Cardiac fibroblast (primary cell): ENCODE measurements around the gene KLHDC10.
A peak's percentile ranks its signal among the peaks of the same experiment; 100 is the strongest.

Source experiments
- DNase-seq, 2 donors: peaks; one replicate each; pipeline versions ENCODE4 v3.0.0 to v3.0.0-alpha.2; 2010; ENCODE audit warnings: low read depth in 2 of 2
- H3K4me3 ChIP-seq, 2 donors: replicated peaks in 1 of 2; 1 replicate in 1 of 2; 2 replicates in 1 of 2; pipeline ENCODE4 v1.5.1; 2011; ENCODE audit warnings: low read depth in 2 of 2, low read length in 2 of 2, mild to moderate bottlenecking in 2 of 2, moderate library complexity in 1 of 2
- TF ChIP-seq, protein P1 (sequence below): IDR thresholded peaks from one replicate; pipeline ENCODE4 v1.5.1; 2011; ENCODE audit warnings: low read depth, mild to moderate bottlenecking, low read length, inconsistent platforms

Gene KLHDC10, protein sequence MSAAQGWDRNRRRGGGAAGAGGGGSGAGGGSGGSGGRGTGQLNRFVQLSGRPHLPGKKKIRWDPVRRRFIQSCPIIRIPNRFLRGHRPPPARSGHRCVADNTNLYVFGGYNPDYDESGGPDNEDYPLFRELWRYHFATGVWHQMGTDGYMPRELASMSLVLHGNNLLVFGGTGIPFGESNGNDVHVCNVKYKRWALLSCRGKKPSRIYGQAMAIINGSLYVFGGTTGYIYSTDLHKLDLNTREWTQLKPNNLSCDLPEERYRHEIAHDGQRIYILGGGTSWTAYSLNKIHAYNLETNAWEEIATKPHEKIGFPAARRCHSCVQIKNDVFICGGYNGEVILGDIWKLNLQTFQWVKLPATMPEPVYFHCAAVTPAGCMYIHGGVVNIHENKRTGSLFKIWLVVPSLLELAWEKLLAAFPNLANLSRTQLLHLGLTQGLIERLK

DNA sequence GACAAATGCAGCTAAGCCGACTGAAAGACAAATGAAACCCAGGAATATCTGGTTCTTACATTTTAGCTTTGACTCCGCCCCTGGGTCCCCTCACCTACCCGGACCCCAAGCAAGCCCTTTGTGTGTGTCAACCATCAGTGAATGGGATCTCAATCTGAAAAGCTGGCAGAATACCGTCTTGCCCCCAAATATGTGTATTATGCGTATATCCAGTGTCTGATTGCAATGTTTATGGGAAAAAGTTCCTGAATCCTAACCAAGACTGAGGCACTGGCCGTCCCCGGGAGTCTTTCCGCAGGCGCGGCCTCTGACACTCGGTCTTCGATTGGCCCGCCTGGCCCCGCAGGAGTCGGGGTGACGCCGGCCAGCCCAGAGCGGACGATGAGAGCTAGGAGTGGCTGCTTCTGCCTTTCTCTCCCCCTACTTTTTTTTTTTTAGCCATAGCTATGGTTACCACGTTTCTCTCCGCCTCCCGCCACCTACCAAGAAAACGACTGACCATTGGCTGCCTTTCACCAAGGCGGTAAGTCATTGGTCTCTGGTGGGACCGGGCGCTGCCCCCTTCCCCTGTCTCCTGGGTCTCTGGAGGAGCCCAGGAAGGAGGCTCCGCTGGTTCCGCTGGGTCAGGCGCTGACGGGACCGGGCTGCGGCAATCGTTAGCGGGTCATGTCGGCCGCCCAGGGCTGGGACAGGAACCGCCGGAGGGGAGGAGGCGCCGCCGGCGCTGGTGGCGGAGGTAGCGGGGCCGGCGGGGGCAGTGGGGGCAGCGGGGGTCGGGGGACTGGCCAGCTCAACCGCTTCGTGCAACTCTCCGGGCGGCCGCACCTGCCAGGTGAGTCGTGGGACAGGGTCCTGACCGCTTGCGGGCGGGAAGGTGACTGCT is at the start of gene KLHDC10:
KLHDC10 (plus strand) TSS at position 557 of the 883 bp plus-strand sequence; CDS start at position 667, 110 bp downstream.
- TF ChIP-seq, protein P1, sequence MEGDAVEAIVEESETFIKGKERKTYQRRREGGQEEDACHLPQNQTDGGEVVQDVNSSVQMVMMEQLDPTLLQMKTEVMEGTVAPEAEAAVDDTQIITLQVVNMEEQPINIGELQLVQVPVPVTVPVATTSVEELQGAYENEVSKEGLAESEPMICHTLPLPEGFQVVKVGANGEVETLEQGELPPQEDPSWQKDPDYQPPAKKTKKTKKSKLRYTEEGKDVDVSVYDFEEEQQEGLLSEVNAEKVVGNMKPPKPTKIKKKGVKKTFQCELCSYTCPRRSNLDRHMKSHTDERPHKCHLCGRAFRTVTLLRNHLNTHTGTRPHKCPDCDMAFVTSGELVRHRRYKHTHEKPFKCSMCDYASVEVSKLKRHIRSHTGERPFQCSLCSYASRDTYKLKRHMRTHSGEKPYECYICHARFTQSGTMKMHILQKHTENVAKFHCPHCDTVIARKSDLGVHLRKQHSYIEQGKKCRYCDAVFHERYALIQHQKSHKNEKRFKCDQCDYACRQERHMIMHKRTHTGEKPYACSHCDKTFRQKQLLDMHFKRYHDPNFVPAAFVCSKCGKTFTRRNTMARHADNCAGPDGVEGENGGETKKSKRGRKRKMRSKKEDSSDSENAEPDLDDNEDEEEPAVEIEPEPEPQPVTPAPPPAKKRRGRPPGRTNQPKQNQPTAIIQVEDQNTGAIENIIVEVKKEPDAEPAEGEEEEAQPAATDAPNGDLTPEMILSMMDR = no peak
- peak; percentile 99 to 100 for DNase-seq
- peak within 1 kb of the TSS; percentile 85 to 96 for H3K4me3 ChIP-seq

DNA sequence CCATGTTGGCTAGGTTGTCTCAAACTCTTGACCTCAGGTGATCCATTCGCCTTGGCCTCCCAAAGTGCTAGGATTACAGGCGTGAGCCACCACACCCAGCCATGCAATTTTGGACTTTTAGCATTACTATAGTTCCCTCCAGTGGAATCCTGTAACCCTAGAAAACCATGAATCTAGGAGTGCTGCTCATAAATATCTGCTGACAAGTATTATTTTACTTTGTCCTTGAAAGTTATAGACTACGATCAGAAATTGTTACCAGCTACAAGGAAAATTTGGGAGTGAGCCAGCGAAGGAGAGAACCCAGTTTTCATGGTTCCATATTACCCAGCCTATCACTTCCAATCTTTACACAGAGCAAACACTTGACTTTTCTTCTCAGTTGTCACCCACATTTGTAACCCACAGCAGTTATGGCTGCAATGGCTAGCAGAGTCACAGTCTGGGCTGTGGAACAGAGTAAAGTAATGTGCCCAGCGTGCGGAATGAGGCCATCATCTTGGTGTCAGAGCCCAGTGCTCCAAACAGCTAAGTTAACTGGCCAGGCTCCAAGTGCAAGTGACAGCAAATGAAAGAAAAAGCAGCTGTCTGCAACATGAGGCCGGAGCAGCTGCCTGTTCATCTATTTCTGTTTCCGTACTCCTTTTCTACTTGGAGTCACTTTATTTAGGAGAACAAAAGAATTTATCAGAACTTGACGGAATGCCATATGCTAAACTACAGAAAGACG is 49.1 kb upstream of the KLHDC10 start:
- no peak for DNase-seq
- H3K4me3 ChIP-seq = no peak overlapping the region
- TF ChIP-seq, protein P1 = no peak

DNA sequence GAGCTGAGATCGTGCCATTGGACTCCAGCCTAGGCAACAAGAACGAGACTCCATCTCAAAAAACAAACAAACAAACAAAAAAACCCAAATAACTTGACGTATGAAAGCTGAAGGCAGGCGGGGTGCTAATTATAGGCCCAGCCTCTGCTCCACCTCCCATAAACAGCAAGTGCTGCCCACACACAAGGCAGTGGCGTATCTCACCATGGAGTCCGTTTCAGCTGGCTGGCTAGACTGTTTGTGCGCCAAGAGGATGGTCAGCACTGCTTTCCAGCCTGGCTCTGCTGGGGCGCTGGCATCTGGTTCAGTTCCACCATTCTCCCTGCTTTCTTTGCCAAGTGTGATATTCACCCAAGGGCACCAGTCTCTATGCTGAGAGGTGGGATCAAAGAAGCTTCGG is 48.2 kb upstream of the KLHDC10 start:
- TF ChIP-seq, protein P1 = no peak
- no peak for DNase-seq
- no peak overlapping the region for H3K4me3 ChIP-seq

DNA sequence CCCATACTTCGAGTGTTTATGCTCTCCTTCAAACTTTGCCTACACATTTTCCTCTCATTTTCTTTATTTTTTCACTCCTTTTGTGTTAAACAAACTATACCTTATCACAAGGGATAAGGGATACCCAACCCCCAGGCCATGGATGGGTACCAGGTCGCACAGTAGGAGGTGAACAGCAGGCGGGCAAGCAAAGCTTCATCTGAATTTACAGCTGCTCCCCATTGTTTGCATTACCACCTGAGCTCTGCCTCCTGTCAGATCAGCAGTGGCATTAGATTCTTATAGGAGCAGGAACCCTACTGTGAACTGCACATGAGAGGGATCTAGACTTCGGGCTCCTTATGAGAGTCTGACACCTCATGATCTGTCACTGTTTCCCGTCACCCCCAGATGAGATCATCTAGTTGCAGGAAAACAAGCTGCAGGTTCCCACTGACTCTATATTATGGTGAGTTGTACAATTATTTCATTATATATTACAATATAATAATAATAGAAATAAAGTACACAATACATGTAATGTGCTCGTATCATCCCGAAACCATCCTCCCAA is 47.6 kb upstream of the KLHDC10 start:
- no peak for DNase-seq
- no peak overlapping the region for H3K4me3 ChIP-seq
- TF ChIP-seq, protein P1 = no peak

DNA sequence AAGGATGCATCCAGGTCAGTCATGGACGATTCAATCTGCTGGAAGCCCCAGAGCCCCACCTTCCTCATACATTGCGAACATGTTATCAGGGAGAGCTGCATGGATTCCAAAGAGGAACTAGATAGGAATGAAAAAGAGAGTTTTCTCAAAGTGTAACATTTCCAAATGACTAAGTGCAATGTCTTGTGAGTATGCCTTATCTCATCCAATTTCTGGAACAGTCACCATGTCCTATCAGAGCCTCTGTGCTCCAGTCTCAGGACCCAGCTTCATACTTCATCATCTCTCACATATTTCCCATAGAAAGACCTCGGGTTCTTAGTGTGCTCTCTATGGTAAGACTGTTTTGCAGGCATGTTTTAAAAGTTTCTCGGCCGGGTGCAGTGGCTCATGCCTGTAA is 45.9 kb upstream of the KLHDC10 start:
- peak; percentile 11 to 49 for DNase-seq
- no peak overlapping the region for H3K4me3 ChIP-seq
- TF ChIP-seq, protein P1 = no peak

DNA sequence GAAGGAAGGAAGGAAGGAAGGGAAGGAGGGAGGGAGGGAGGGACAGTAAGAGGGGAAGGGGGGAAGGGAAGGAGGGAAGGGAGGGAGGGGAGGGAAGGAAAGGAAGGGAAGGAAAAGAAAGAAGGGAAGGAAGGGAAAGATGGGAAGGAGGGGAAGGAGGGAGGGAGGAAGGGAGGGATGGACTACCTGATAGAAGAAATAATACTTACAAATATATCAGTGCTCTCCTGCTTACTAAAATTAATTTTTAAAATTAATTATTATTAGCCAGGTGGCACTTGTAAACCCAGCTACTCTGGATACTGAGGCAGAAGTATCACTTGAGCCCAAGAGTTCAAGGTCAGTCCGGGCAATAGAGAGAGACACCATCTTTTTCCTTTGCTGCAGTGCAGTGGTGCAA is 37.6 kb upstream of the KLHDC10 start:
- no peak for DNase-seq
- no peak overlapping the region for H3K4me3 ChIP-seq
- TF ChIP-seq, protein P1 = no peak
